Gastrocnemius medialis (tissue), 4 donors: ENCODE results near the gene ENTR1. TPM values are rescaled to one million over a fixed set of nuclear protein-coding genes. Genes with fewer than 3 reads are reported as not detected.

Source experiments
- ATAC-seq, 2 donors: fragments of 150-250 bp; one replicate each; pipeline ENCODE4 v1.9.1; 2016
- DNase-seq, 2 donors: peaks; one replicate each; pipeline ENCODE4 v3.0.0-alpha.2; 2019
- H3K27ac ChIP-seq, 4 donors: fragments of 200-600 bp; sonication (generic); 1 replicate in 1 of 4; 2 replicates in 3 of 4; pipeline ENCODE4 v1.5.1; 2016 to 2018; ENCODE audit warnings: mild to moderate bottlenecking in 2 of 4, moderate library complexity in 1 of 4
- H3K27me3 ChIP-seq, 3 donors: fragments of 200-600 bp; sonication (generic) in 2 of 3; 1 replicate in 1 of 3; 2 replicates in 2 of 3; pipeline versions ENCODE4 v1.5.1 to v1.6.0; 2016 to 2019; ENCODE audit warnings: mild to moderate bottlenecking in 1 of 3, moderate library complexity in 1 of 3
- H3K36me3 ChIP-seq, 2 donors: fragments of 200-600 bp; sonication (generic) in 1 of 2; one replicate each; pipeline ENCODE4 v1.5.1; 2017 to 2018
- H3K4me1 ChIP-seq, 2 donors: fragments of 200-600 bp; sonication (generic) in 1 of 2; one replicate each; pipeline ENCODE4 v1.5.1; 2016 to 2017; ENCODE audit warnings: mild to moderate bottlenecking in 2 of 2
- H3K4me3 ChIP-seq, 4 donors: fragments of 200-600 bp; sonication (generic) in 3 of 4; 1 replicate in 1 of 4; 2 replicates in 3 of 4; pipeline ENCODE4 v1.5.1; 2016 to 2019; ENCODE audit warnings: mild to moderate bottlenecking in 2 of 4
- H3K9me3 ChIP-seq, 3 donors: fragments of 200-600 bp; sonication (generic) in 2 of 3; 1 replicate in 1 of 3; 2 replicates in 2 of 3; pipeline ENCODE4 v1.5.1; 2016 to 2019
- CTCF ChIP-seq, 5 experiments: fragments of 450-650 bp in 3 of 5; fragments of 200-600 bp in 2 of 5; sonication (generic) in 2 of 5; IDR thresholded peaks in 4 of 5; conservative IDR thresholded peaks in 1 of 5; 1 replicate in 4 of 5; 2 replicates in 1 of 5; pipeline ENCODE4 v1.5.1; 2016 to 2019; ENCODE audit warnings: antibody characterized with exemption in 5 of 5, mild to moderate bottlenecking in 3 of 5, moderate library complexity in 3 of 5
- POLR2A ChIP-seq, 2 donors: fragments of 450-650 bp; IDR thresholded peaks; one replicate each; pipeline ENCODE4 v1.6.1; 2017; ENCODE audit warnings: antibody characterized with exemption in 2 of 2, mild to moderate bottlenecking in 2 of 2, moderate library complexity in 2 of 2
- in situ Hi-C, 4 donors: fragments of 200-750 bp; cut with MboI; loops; one replicate each; pipeline versions ENCODE4 v1.15.0 to v1.8.0; 2017; ENCODE audit warnings: low sequenced_read_pairs in 4 of 4
- intact Hi-C: fragments of 100-400 bp; cut with DNase I; formaldehyde crosslinking; loops from one replicate; pipeline ENCODE4 v1.15.1; 2023; ENCODE audit warnings: low total_unique reads
- total RNA-seq, 4 donors: library from RNA; depleted of rRNA; stranded (reverse); fragments of >200 nt; gene quantifications; one replicate each; pipeline versions ENCODE4 v1.1.0 to v1.2.3, GENCODE V29; 2016

Gene ENTR1
- total RNA-seq, 4 donors from 2014 or later, result 23.2 to 43.5 (median 36.5) TPM

- in situ Hi-C loops, result no loop called here
- intact Hi-C loops, result no loop called here
- ATAC-seq, result no peak
- Histone ChIP-seq H3K4me3 (no peak overlapping the region), H3K27ac (no peak overlapping the region), H3K36me3 (peaks cover 0 to 57% of the 10 kb centered on the region in 2 donors), H3K9me3 (no peaks in the 10 kb centered on the region), H3K4me1 (peaks cover 9 to 11% of the 10 kb centered on the region in 2 donors), H3K27me3 (no peaks in the 10 kb centered on the region)
- DNase-seq, result no peak
- TF ChIP-seq POLR2A (IDR thresholded peaks at IDR 0.05) (no peak), CTCF (IDR thresholded peaks at IDR 0.05 in 4 of 5, conservative IDR thresholded peaks at IDR 0.05 in 1 of 5) (no peak)
Observed at GRCh38 chr9:136395020-136395340, 15.4 kb downstream of the ENTR1 start.

DNA sequence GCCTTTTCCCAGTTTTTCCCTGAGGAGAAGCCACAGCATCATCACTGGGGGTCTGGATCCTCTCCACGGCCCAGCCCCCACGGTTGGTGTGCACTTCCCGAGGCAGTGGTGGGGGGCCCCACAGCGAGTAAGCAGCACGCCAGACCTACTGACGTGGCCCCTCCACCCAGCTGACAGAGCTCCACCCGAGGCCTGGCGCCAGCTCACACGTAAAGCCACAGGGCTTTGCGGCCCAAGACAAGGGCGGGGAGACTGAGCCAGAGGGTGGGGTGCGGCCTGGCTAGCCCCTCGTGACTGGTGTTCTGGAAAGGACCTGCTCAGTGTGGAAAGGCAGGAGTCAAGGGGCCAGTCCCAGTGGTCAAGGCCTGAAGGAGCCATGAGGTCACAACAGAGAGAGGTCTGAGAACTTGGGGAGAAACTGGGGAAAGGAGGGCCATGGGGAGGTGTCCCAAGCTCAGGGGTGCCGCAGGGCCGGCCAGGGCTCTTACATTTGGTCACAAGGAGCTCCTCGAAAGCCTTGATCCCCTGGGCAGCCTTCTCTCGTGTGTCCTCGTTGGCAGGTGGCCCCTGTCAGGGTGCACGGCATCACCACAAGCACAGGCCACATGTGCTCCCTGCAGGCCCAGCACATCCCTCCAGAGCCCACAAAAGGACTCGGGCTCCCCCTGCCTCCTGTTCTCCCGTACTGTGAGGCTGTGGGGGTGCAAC, 15.9 kb downstream of the ENTR1 start:
- DNase-seq (no peak), ATAC-seq (no peak)
- in situ Hi-C loops, result no loop called here
- TF ChIP-seq POLR2A (IDR thresholded peaks at IDR 0.05) (no peak), CTCF (IDR thresholded peaks at IDR 0.05 in 4 of 5, conservative IDR thresholded peaks at IDR 0.05 in 1 of 5) (no peak)
- peaks cover 9 to 10% of the 10 kb centered on the region in 2 donors for H3K4me1 ChIP-seq
- H3K4me3 ChIP-seq, result no peak overlapping the region
- H3K27ac ChIP-seq, result no peak overlapping the region
- H3K9me3 ChIP-seq, result no peaks in the 10 kb centered on the region
- intact Hi-C loops, result no loop called here
- H3K36me3 ChIP-seq, result peaks cover 0 to 58% of the 10 kb centered on the region in 2 donors
- H3K27me3 ChIP-seq, result no peaks in the 10 kb centered on the region

GRCh38 chr9:136393531-136393930, 16.9 kb downstream of the ENTR1 start:
- Histone ChIP-seq H3K4me1 (peaks cover 0 to under 1% of the 10 kb centered on the region in 2 donors), H3K9me3 (no peaks in the 10 kb centered on the region), H3K27me3 (no peaks in the 10 kb centered on the region), H3K4me3 (no peak overlapping the region), H3K27ac (no peak overlapping the region), H3K36me3 (peaks cover 0 to 63% of the 10 kb centered on the region in 2 donors)
- DNase-seq (no peak), ATAC-seq (no peak)
- TF ChIP-seq CTCF (IDR thresholded peaks at IDR 0.05 in 4 of 5, conservative IDR thresholded peaks at IDR 0.05 in 1 of 5) (no peak), POLR2A (IDR thresholded peaks at IDR 0.05) (no peak)
- in situ Hi-C loops, result no loop called here
- intact Hi-C loops, result no loop called here

- Histone ChIP-seq H3K36me3 (peaks cover 0 to 68% of the 10 kb centered on the region in 2 donors), H3K4me3 (no peak overlapping the region), H3K27me3 (no peaks in the 10 kb centered on the region), H3K27ac (no peak overlapping the region), H3K9me3 (no peaks in the 10 kb centered on the region), H3K4me1 (no peaks in the 10 kb centered on the region)
- ATAC-seq (no peak), DNase-seq (no peak)
- TF ChIP-seq POLR2A (IDR thresholded peaks at IDR 0.05), result no peak
- no peak for TF ChIP-seq CTCF (IDR thresholded peaks at IDR 0.05 in 4 of 5, conservative IDR thresholded peaks at IDR 0.05 in 1 of 5)
- in situ Hi-C loops, result no loop called here
- intact Hi-C loops, result no loop called here
Observed at GRCh38 chr9:136392538-136393449, 17.6 kb downstream of the ENTR1 start.
